GM10266 (cell line): ENCODE data around the gene RSBN1L.

ENCODE experiments used
- DNase-seq: peaks from one replicate; pipeline ENCODE4 v3.0.0; 2012; ENCODE audit errors: extremely low spot score
- TF ChIP-seq, protein P1 (sequence below): IDR thresholded peaks from 2 replicates; pipeline ENCODE4 v1.5.1; 2012; ENCODE audit warnings: mild to moderate bottlenecking, low read depth; ENCODE audit not compliant: control insufficient read depth, insufficient read depth; ENCODE audit errors: missing control alignments

RSBN1L gene

DNA sequence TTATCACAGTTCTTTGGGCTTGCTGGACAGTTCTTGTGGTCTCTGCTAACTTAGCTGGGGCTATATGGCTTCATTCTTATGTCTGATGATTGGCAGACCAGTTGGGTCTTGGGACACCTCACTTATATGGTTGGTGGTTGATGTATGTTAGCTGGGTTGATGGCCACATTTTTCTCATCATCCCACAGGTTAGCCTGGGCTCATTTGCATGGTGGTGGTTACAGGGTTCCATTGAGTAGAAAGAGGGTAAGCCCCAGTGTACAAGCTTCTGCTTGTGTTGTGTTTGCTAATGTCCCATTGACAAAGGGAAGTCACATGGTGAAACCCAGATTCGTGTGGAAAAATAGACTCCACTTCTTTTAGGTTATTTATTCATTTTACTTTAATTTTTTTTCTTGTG, 61.3 kb downstream of the RSBN1L start:
- TF ChIP-seq, protein P1, sequence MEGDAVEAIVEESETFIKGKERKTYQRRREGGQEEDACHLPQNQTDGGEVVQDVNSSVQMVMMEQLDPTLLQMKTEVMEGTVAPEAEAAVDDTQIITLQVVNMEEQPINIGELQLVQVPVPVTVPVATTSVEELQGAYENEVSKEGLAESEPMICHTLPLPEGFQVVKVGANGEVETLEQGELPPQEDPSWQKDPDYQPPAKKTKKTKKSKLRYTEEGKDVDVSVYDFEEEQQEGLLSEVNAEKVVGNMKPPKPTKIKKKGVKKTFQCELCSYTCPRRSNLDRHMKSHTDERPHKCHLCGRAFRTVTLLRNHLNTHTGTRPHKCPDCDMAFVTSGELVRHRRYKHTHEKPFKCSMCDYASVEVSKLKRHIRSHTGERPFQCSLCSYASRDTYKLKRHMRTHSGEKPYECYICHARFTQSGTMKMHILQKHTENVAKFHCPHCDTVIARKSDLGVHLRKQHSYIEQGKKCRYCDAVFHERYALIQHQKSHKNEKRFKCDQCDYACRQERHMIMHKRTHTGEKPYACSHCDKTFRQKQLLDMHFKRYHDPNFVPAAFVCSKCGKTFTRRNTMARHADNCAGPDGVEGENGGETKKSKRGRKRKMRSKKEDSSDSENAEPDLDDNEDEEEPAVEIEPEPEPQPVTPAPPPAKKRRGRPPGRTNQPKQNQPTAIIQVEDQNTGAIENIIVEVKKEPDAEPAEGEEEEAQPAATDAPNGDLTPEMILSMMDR: no peak
- peak; percentile 44 for DNase-seq

DNA sequence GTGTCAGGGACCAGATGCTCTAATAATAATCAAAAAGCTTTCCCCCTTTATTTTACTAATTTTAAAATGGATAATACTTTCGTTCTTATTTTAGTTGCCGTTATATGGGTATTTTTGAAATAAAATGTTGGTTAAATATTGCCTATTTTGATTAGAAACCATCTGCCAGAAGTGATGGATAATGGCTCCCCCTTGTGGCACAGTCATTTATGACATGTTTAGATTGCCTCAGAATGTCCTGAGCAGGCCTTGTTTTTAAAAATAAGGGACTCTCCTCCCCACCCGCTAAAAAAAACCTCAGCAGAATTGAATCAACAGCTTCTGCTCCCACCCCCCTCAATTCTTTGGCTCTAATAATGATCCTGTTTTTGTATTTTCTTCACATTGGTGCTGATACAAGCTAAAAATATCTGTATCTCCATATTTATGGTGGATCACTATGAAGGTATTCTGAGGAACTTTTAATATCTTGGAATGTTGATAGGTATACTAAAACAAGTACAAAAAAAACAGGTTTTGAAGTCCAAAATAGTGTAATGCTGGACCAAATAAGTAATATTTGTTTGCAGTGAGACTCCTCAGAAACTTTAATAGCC, 63.1 kb downstream of the RSBN1L start:
- TF ChIP-seq, protein P1: peak; percentile 67
- peak; percentile 21 for DNase-seq

DNA sequence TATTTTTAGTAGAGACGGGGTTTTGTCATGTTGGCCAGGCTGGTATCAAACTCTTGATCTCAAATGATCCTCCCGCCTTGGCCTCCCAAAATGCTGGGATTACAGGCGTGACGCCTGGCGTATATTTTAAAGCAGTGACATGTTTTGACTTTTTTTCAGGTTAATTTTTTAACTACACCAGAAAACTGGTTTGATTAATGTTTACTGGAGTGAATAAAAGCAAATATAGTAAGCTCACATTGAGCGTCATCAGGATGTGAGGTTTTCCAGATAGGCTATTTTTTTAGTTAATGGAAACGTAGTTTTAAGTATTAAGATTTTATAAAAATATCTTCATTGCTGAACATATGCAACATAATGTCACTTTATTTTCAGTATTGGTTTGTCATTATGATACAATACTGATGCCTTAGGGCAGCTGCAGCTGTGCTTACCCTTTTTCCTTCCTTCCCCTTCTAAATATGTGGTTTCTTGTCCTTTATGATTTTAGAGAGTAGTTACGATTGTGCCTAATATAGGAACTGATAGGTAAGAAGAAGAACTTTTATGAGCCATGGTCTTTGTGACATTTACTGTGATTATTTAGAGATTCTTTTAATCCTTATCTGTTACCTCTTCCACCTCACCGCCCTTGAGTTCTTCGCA, 64.7 kb downstream of the RSBN1L start:
- TF ChIP-seq, protein P1: no peak
- DNase-seq: no peak

DNA sequence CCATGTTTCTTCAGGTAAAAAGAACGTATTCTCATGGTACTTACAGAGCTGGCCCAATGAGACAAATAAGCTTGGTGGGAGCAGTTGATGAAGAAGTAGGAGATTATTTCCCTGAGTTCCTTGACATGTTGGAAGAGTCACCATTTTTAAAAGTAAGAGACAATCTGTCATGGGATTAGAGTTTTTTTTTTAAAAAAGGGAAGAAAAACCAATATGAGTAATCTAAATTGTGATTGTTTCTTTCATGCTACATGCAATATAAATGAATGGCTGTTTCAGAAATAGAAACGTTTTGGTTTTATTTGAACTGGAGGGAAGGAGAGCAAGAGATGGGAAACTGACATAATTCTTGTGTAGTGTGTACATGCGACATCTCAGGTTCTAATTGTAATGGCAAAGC, 69.2 kb downstream of the RSBN1L start:
- TF ChIP-seq, protein P1: no peak
- DNase-seq: no peak

DNA sequence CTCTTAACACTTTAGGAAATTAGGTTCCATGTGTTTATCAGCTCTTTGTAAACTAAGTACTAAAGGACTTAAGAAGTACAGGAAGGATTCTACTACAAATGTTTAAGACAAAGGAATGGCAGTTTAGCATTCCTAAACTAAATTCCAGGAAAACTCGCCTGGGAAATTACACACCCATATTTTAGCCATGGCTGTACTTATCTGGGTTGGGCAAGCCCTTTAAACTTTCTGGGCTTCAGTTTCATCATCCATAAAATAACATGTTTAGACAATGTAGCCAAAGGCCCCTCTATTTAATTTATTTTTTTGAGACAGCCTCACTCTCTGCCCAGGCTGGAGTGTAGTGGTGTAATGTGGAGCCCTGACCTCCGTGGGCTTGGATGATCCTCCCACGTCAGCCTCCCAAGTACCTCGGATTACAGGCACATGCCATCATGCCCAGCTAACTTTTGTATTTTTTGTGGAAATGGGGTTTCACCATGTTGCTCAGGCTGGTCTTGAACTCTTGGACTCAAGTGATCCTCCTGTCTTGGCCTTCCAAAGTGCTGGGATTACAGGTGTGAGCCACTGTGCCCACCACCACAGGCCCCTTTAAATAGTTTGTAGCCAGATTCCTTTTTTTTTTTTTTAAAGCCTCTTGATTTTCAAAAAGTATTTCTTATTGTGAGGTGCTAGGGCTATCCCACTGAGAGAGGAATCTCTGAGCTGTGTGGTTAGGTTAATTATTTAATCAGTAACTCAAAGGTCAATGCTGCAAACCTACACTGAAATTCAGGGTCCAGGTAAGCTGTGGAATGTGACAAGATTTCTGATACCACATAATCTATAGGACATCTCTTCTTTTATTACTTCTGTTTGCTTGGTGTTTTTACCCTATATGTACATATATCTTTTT, 69.9 kb downstream of the RSBN1L start:
- TF ChIP-seq, protein P1: no peak
- no peak for DNase-seq

DNA sequence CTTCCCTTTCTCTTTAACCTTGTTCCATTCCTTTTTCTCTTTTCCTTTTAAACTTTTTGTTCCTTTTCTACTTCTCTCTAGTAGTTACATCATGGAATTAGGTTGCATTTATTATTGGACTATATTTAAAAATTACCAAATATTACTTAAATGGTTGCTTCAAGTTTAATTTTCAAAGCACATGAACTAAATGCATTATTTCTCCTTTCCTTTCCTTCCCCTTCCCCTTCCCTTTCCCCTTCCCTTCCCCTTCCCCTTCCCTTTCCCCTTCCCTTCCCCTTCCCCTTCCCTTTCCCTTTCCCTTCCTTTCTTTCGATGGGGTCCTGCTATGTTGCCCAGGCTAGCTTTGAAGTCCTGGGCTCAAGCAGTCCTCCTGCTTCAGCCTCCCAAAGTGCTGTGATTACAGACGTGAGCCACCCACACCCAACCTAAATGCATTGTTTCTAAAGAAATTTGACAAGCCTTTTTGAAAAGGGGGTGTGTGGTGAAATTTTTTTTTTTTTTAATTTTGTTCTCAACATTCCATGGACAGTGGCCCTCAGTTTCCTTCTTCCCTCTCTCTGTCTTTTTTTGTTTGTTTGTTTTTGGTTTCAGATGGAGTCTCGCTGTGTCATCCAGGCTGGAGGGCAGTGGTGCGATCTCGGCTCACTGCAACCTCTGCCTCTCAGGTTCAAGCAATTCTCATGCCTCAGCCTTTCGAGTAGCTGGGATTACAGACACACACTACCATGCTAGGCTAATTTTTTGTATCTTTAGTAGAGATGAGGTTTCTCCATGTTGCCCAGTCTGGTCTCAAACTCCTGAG, 70.7 kb downstream of the RSBN1L start:
- TF ChIP-seq, protein P1: no peak
- no peak for DNase-seq
